A673 (cell line): ENCODE measurements around the gene ENAH. TPM values are rescaled to one million over a fixed set of nuclear protein-coding genes. Genes with fewer than 3 reads are reported as not detected.

Source experiments
- BruUV-seq: library from RNA; stranded (reverse); fragments of 400-500 nt; replicated peaks from 2 replicates; lab custom pipeline; 2021; lab: Mats Ljungman, UMichigan
- CTCF ChIA-PET: fragments of 300-600 bp; sonication (Branson Sonifier 250); formaldehyde crosslinking; loops from one replicate; lab custom pipeline; 2022; ENCODE audit warnings: antibody characterized with exemption; lab: Charles Lee
- POLR2A ChIA-PET: fragments of 300-600 bp; sonication (Branson Sonifier 250); formaldehyde crosslinking; loops from one replicate; lab custom pipeline; 2022; ENCODE audit warnings: antibody characterized with exemption; ENCODE audit not compliant: low non-redundant PET; lab: Charles Lee
- DNase-seq: peaks from one replicate; pipeline ENCODE4 v3.0.0-alpha.2; 2015; ENCODE audit warnings: low spot score
- H3K27ac ChIP-seq: fragments of 200-600 bp; sonication (generic); 2 replicates; pipeline ENCODE4 v1.5.1; 2016; ENCODE audit warnings: mixed run types, low read depth, mild to moderate bottlenecking, mixed read lengths, antibody characterized with exemption, low read length; ENCODE audit not compliant: poor library complexity, severe bottlenecking
- H3K27me3 ChIP-seq: fragments of 200-600 bp; sonication (generic); replicated peaks from 2 replicates; pipeline ENCODE4 v1.6.1; 2017; ENCODE audit warnings: mixed run types, low read depth, mild to moderate bottlenecking, mixed read lengths, antibody characterized with exemption, low read length; ENCODE audit not compliant: insufficient read depth, poor library complexity
- H3K36me3 ChIP-seq: fragments of 200-600 bp; sonication (generic); 2 replicates; pipeline ENCODE4 v1.6.1; 2016; ENCODE audit warnings: mixed run types, mild to moderate bottlenecking, mixed read lengths, antibody characterized with exemption, low read length; ENCODE audit not compliant: insufficient read depth, poor library complexity, severe bottlenecking
- H3K4me1 ChIP-seq: fragments of 200-600 bp; sonication (generic); 2 replicates; pipeline ENCODE4 v1.6.1; 2017; ENCODE audit warnings: mixed run types, mild to moderate bottlenecking, mixed read lengths, antibody characterized with exemption, low read length; ENCODE audit not compliant: insufficient read depth, poor library complexity, severe bottlenecking
- H3K4me3 ChIP-seq: fragments of 200-600 bp; sonication (generic); 2 replicates; pipeline ENCODE4 v1.5.1; 2016; ENCODE audit warnings: low read depth, mixed run types, mild to moderate bottlenecking, mixed read lengths, low read length; ENCODE audit not compliant: poor library complexity, severe bottlenecking
- H3K9me3 ChIP-seq: fragments of 200-600 bp; sonication (generic); 2 replicates; pipeline ENCODE4 v1.6.1; 2016; ENCODE audit warnings: mixed run types, low read depth, mild to moderate bottlenecking, mixed read lengths, antibody characterized with exemption, low read length; ENCODE audit not compliant: poor library complexity, severe bottlenecking
- CTCF ChIP-seq: fragments of 300-800, 200-600 bp; sonication (generic); conservative IDR thresholded peaks from 2 replicates; pipeline ENCODE4 v1.5.1; 2017; ENCODE audit warnings: low read depth, mild to moderate bottlenecking, antibody characterized with exemption, low read length, moderate library complexity, mixed read lengths
- EZH2 ChIP-seq: fragments of 200-600 bp; sonication (generic); IDR thresholded peaks from 2 replicates; pipeline ENCODE4 v1.6.1; 2017; ENCODE audit warnings: borderline replicate concordance, low read depth, mild to moderate bottlenecking, mixed read lengths, antibody characterized with exemption, low read length; ENCODE audit not compliant: poor library complexity, severe bottlenecking
- intact Hi-C: fragments of 100-400 bp; cut with micrococcal nuclease; formaldehyde crosslinking; loops from one replicate; pipeline ENCODE4 v1.10.0; 2022; ENCODE audit not compliant: unreplicated experiment
- total RNA-seq: library from RNA; stranded (reverse); gene quantifications from 2 replicates; pipeline ENCODE4 v1.2.3, GENCODE V29; 2021

The ENAH gene
- total RNA-seq, 1 experiment from 2014 or later: 186 TPM

GRCh38 chr1:225520587-225521227 is 132.2 kb downstream of the ENAH start:
- POLR2A ChIA-PET: interaction anchor here (0.6 kb wide), 1 partner anchor 61 kb away, joined by 3 read pairs; no protein-coding TSS in a partner anchor
- Histone ChIP-seq H3K4me3 (no peak overlapping the region), H3K36me3 (peaks cover 17% of the 10 kb centered on the region), H3K27me3 (no peaks in the 10 kb centered on the region), H3K9me3 (no peaks in the 10 kb centered on the region), H3K4me1 (peaks cover 12% of the 10 kb centered on the region), H3K27ac (peak overlapping the region; percentile 22)
- no peak for DNase-seq
- TF ChIP-seq EZH2 (no peak), CTCF (no peak)
- CTCF ChIA-PET: no interaction called here
- intact Hi-C loops: no loop called here
- no TSS peak for BruUV-seq

- H3K4me1 ChIP-seq: peaks cover 18% of the 10 kb centered on the region
- DNase-seq: no peak
- H3K27me3 ChIP-seq: no peaks in the 10 kb centered on the region
- no peak overlapping the region for H3K27ac ChIP-seq
- ChIA-PET POLR2A (no interaction called here), CTCF (interaction anchor here (0.7 kb wide), 1 partner anchor 32 kb away, joined by 3 read pairs; no protein-coding TSS in a partner anchor)
- intact Hi-C loops: no loop called here
- BruUV-seq: no TSS peak
- H3K36me3 ChIP-seq: peaks cover 17% of the 10 kb centered on the region
- H3K9me3 ChIP-seq: no peaks in the 10 kb centered on the region
- TF ChIP-seq CTCF (no peak), EZH2 (no peak)
- H3K4me3 ChIP-seq: no peak overlapping the region
Measured at GRCh38 chr1:225519166-225519863, 133.6 kb downstream of the ENAH start.

- Histone ChIP-seq H3K27me3 (no peaks in the 10 kb centered on the region), H3K27ac (no peak overlapping the region), H3K4me3 (no peak overlapping the region), H3K36me3 (peaks cover 27% of the 10 kb centered on the region), H3K9me3 (no peaks in the 10 kb centered on the region), H3K4me1 (peaks cover 8% of the 10 kb centered on the region)
- ChIA-PET CTCF (interaction anchor here (0.6 kb wide), 1 partner anchor 69 kb away, joined by 10 read pairs; no protein-coding TSS in a partner anchor), POLR2A (no interaction called here)
- no TSS peak for BruUV-seq
- peak; percentile 40; the same call in 1 of the 2 replicates for TF ChIP-seq CTCF
- no peak for TF ChIP-seq EZH2
- intact Hi-C loops: no loop called here
- DNase-seq: peak; percentile 31
Measured at GRCh38 chr1:225517697-225518096, 135.2 kb downstream of the ENAH start.
